ENCODE data around the gene CLEC18A. TPM values are rescaled to one million over a fixed set of nuclear protein-coding genes. Genes with fewer than 3 reads are reported as not detected.

CLEC18A gene
- total RNA-seq, 4 donors from 2014 or later, result 0.45 to 1.3 (median 0.99) TPM

- Histone ChIP-seq H3K27ac (peak overlapping the region; percentile 40 to 89 (median 74)), H3K4me3 (peak overlapping the region in 3 of 4 donors; percentile 15 to 50 (median 15))
- intact Hi-C loops (cut with DNase I), result no loop called here
Observed at GRCh38 chr16:69924777-69925191, 26.4 kb upstream of the CLEC18A start.

GRCh38 chr16:69925311-69925710, 25.8 kb upstream of the CLEC18A start:
- peaks cover 0 to 55% (median 0%) of the 10 kb centered on the region in 3 donors for H3K36me3 ChIP-seq
- H3K27ac ChIP-seq, result peak overlapping the region in 3 of 4 donors; percentile 72 to 89 (median 75)
- TF ChIP-seq, protein P1, sequence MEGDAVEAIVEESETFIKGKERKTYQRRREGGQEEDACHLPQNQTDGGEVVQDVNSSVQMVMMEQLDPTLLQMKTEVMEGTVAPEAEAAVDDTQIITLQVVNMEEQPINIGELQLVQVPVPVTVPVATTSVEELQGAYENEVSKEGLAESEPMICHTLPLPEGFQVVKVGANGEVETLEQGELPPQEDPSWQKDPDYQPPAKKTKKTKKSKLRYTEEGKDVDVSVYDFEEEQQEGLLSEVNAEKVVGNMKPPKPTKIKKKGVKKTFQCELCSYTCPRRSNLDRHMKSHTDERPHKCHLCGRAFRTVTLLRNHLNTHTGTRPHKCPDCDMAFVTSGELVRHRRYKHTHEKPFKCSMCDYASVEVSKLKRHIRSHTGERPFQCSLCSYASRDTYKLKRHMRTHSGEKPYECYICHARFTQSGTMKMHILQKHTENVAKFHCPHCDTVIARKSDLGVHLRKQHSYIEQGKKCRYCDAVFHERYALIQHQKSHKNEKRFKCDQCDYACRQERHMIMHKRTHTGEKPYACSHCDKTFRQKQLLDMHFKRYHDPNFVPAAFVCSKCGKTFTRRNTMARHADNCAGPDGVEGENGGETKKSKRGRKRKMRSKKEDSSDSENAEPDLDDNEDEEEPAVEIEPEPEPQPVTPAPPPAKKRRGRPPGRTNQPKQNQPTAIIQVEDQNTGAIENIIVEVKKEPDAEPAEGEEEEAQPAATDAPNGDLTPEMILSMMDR (IDR thresholded peaks at IDR 0.05), result no peak
- no peak for TF ChIP-seq POLR2A (IDR thresholded peaks at IDR 0.05)
- H3K27me3 ChIP-seq, result no peaks in the 10 kb centered on the region
- H3K4me1 ChIP-seq, result peaks cover 0 to 45% (median 0%) of the 10 kb centered on the region in 3 donors
- no peak for DNase-seq
- intact Hi-C loops (cut with DNase I), result no loop called here
- H3K4me3 ChIP-seq, result peak overlapping the region in 3 of 4 donors; percentile 15 to 50 (median 15)
- WGBS, 2 donors, result 80 to 87% methylated on average over 6 to 8 of the region's 8 CpGs
- H3K9me3 ChIP-seq, result no peaks in the 10 kb centered on the region

More at GRCh38 chr16:69924777-69925191, 26.4 kb upstream of the CLEC18A start:
- WGBS, 2 donors, result 62 to 74% methylated on average over 14 to 17 of the region's 19 CpGs
- DNase-seq, result no peak
- no peaks in the 10 kb centered on the region for H3K9me3 ChIP-seq
- peaks cover 0 to 39% (median 0%) of the 10 kb centered on the region in 3 donors for H3K4me1 ChIP-seq
- H3K27me3 ChIP-seq, result no peaks in the 10 kb centered on the region
- H3K36me3 ChIP-seq, result peaks cover 0 to 55% (median 0%) of the 10 kb centered on the region in 3 donors
- TF ChIP-seq, protein P1 (IDR thresholded peaks at IDR 0.05), result no peak
- no peak for TF ChIP-seq POLR2A (IDR thresholded peaks at IDR 0.05)

- Histone ChIP-seq H3K27me3 (no peaks in the 10 kb centered on the region), H3K36me3 (peaks cover 0 to 64% (median 4%) of the 10 kb centered on the region in 3 donors), H3K4me3 (peak overlapping the region in 1 of 4 donors; percentile 50), H3K9me3 (no peaks in the 10 kb centered on the region), H3K4me1 (peaks cover 0 to 46% (median 0%) of the 10 kb centered on the region in 3 donors), H3K27ac (peak overlapping the region in 3 of 4 donors; percentile 64 to 89 (median 72))
- intact Hi-C loops (cut with DNase I), result no loop called here
- no peak for DNase-seq
- no peak for TF ChIP-seq POLR2A (IDR thresholded peaks at IDR 0.05)
- TF ChIP-seq, protein P1 (IDR thresholded peaks at IDR 0.05), result no peak
- WGBS, 2 donors, result 83 to 88% methylated on average over 8 of the region's 8 CpGs
Observed at GRCh38 chr16:69926241-69926640, 24.9 kb upstream of the CLEC18A start.

- intact Hi-C loops (cut with DNase I), result no loop called here
- TF ChIP-seq, protein P1 (IDR thresholded peaks at IDR 0.05), result no peak
- no peak for TF ChIP-seq POLR2A (IDR thresholded peaks at IDR 0.05)
- peaks cover 0 to 74% (median 8%) of the 10 kb centered on the region in 3 donors for H3K36me3 ChIP-seq
- peaks cover 0 to 46% (median 0%) of the 10 kb centered on the region in 3 donors for H3K4me1 ChIP-seq
- no peaks in the 10 kb centered on the region for H3K27me3 ChIP-seq
- DNase-seq, result no peak
- H3K9me3 ChIP-seq, result no peaks in the 10 kb centered on the region
- H3K4me3 ChIP-seq, result peak overlapping the region in 2 of 4 donors; percentile 1 to 50
- peak overlapping the region; percentile 13 to 89 (median 60) for H3K27ac ChIP-seq
- WGBS, 2 donors, result 66 to 75% methylated on average over 15 to 16 of the region's 17 CpGs
Observed at GRCh38 chr16:69927056-69927757, 23.9 kb upstream of the CLEC18A start.

GRCh38 chr16:69928856-69929400, 22.2 kb upstream of the CLEC18A start:
- no peak for DNase-seq
- no peaks in the 10 kb centered on the region for H3K9me3 ChIP-seq
- no peak overlapping the region for H3K4me3 ChIP-seq
- H3K27ac ChIP-seq, result no peak overlapping the region
- no peaks in the 10 kb centered on the region for H3K27me3 ChIP-seq
- TF ChIP-seq, protein P1 (IDR thresholded peaks at IDR 0.05), result no peak
- TF ChIP-seq POLR2A (IDR thresholded peaks at IDR 0.05), result no peak
- H3K36me3 ChIP-seq, result peaks cover 6 to 85% (median 8%) of the 10 kb centered on the region in 3 donors
- 87 to 94% methylated on average over 5 to 8 of the region's 10 CpGs for WGBS, 2 donors
- intact Hi-C loops (cut with DNase I), result no loop called here
- H3K4me1 ChIP-seq, result peaks cover 0 to 46% (median 0%) of the 10 kb centered on the region in 3 donors
